ENCODE data around the gene SETDB1.

The SETDB1 gene

DNA sequence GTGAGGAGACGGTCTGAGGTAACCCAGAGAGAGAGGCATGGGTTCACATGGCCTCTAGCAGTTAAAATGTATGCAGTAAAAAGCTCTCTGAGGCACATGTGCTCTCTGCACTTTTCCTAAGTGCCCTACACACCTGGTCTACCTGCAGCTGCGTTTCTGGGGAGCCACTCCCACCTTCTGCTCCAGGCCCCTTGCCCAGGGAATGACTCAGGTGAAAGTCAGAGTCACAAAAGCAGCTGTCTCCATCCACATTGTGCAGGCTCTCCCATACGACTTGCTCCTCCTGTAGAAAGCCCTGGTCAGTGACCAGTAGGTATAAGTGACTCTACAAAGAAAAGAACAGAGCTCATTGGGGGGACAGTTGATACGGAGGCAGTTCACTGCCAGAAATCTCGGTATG, 71.8 kb downstream of the SETDB1 start:
- TF ChIP-seq CTCF (IDR thresholded peaks at IDR 0.05), result no peak

DNA sequence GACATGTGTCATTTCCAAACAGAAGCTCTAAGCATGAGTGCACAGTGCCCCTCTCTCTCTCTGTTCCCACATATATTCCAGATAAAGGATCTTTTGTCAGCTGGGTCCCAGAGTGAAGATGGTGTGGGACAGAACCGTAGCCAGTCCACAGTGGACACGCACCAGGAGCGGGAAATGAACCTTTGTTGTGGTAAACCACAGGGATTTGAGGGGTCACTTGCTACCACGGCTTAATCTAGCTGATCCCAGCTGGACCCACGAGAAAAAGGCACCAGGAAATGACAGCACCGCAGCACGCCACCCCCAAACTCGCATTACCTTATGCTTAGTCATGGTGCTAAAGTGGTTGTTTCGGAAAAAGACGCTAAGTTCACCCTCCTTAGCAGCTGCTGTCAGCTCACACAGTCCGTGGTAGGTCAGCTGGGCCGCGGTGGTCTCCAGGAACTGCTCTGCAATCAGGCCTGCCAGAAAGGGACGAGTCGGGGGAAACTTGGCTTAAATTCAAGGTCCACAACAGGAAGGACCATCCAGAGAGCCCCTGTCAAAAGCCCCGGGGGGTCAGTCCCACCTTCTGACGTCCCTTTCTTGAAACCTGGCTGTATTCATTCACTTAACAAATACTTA, 73.0 kb downstream of the SETDB1 start:
- TF ChIP-seq CTCF (IDR thresholded peaks at IDR 0.05), result no peak

DNA sequence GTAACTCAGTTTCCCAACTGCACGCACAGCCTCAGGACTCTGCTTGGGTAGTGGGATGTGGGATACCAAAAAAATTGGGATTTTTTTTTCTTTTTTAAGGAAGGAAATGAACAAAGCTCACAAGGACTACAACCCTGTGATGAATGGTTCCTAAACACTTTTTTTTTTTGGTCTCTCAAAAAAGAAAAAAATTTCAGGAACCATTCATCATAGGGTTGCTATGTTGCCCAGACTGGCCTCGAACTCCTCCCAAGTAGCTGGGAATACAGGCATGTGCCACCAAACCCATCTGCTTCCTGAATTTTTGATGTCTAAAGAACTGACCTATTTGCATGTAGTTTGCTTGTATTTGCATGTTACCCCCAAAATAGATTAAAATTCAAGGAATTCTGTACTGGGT, 73.8 kb downstream of the SETDB1 start:
- TF ChIP-seq CTCF (IDR thresholded peaks at IDR 0.05), result no peak

DNA sequence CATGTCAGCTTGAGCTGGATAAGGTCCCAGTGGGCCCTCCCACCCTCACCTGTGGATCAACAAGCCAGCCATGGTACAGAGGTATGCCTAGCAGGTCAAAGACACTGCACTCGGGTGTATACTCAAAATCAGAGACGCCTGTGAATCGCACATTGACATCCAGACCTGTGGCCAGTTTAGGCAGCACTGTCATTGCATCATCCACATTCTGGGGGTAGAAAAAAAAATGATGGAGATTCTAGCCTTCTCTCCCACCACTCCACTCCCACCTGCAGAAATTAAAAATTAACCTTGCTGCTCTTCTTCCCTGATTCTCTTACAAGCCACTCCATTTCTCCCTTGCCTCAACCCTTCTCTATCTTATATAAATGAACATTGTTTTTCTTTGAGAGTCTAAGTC, 74.2 kb downstream of the SETDB1 start:
- no peak for TF ChIP-seq CTCF (IDR thresholded peaks at IDR 0.05)

- TF ChIP-seq CTCF (IDR thresholded peaks at IDR 0.05), result no peak
Measured at GRCh38 chr1:151001602-151002001, 75.4 kb downstream of the SETDB1 start.

- no peak for TF ChIP-seq CTCF (IDR thresholded peaks at IDR 0.05)
Measured at GRCh38 chr1:151002051-151002450, 75.9 kb downstream of the SETDB1 start.

DNA sequence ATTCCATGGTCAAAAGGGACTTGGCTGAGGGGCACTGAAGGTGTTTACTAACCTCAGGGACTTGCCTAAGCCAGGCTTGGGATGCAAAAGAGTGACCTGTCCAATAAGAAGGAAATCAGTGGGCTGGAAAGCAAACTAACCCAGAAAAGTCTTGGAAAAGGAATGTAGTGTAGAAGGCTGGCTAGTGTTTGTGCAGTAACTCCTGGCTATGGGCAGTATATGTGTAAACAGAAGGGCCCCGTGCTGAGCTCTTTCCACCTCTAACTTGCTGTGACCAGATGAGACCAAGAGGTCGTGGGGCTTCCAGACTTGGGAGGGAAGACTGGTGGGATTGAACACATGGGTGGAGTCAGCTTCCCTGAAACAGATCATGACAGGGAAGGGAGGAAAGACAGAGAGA, 76.4 kb downstream of the SETDB1 start:
- TF ChIP-seq CTCF (IDR thresholded peaks at IDR 0.05), result no peak

DNA sequence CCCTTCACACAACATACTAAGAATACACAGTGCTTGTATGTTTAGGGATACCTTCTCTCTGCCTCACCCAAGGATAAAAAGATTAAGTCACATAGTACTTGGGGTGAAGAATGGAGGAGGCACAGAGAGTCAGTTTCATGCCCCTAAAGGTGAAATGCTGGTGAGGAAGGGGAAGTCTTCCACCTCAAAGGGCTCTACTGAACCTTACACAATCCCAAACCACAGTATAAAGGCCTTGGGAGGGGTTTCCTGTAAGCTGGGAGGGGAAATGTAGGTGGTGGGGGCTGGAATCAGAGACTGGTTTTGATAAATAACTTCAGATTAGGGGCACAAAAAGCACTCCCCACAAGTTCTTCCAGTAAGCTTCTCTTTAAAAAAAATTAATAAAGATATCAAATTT, 77.0 kb downstream of the SETDB1 start:
- no peak for TF ChIP-seq CTCF (IDR thresholded peaks at IDR 0.05)

All from LNCAP (cell line).